ENCODE data around the gene KCNMB2.
"Not testable (repeated sequence)": the region's sequence is repeated elsewhere in the genome, so short reads cannot be mapped to it uniquely, and the experiment has no call there.

The KCNMB2 gene

GRCh38 chr3:178536211-178537079 is at the start of gene KCNMB2:
Gene KCNMB2, plus strand, starts transcription at chr3:178536436.
- no peak for DNase-seq

- no peak for DNase-seq
Measured at GRCh38 chr3:178486903-178487302, 49.3 kb upstream of the KCNMB2 start.

- DNase-seq = no peak
Measured at GRCh38 chr3:178487752-178488151, 48.5 kb upstream of the KCNMB2 start.

GRCh38 chr3:178491751-178492150 is 44.5 kb upstream of the KCNMB2 start:
- DNase-seq = no peak

GRCh38 chr3:178492491-178492890 is 43.7 kb upstream of the KCNMB2 start:
- DNase-seq = no peak

- DNase-seq = no peak
Measured at GRCh38 chr3:178494386-178494785, 41.9 kb upstream of the KCNMB2 start.

GRCh38 chr3:178496911-178497310 is 39.3 kb upstream of the KCNMB2 start:
- DNase-seq = no peak

GRCh38 chr3:178498871-178499270 is 37.4 kb upstream of the KCNMB2 start:
- no peak for DNase-seq

GRCh38 chr3:178500631-178501030 is 35.6 kb upstream of the KCNMB2 start:
- no peak for DNase-seq

- no peak for DNase-seq
Measured at GRCh38 chr3:178504128-178504527, 32.1 kb upstream of the KCNMB2 start.

GRCh38 chr3:178505832-178506231 is 30.4 kb upstream of the KCNMB2 start:
- DNase-seq = no peak

GRCh38 chr3:178507507-178508442 is 28.5 kb upstream of the KCNMB2 start:
- no peak for DNase-seq

- no peak for DNase-seq
Measured at GRCh38 chr3:178508443-178508825, 27.8 kb upstream of the KCNMB2 start.

- no peak for DNase-seq
Measured at GRCh38 chr3:178510496-178510895, 25.7 kb upstream of the KCNMB2 start.

- DNase-seq = no peak
Measured at GRCh38 chr3:178512647-178513046, 23.6 kb upstream of the KCNMB2 start.

- DNase-seq = no peak
Measured at GRCh38 chr3:178513546-178514380, 22.5 kb upstream of the KCNMB2 start.

- no peak for DNase-seq
Measured at GRCh38 chr3:178514401-178514800, 21.8 kb upstream of the KCNMB2 start.

- DNase-seq = not testable (repeated sequence)
Measured at GRCh38 chr3:178515076-178515744, 21.0 kb upstream of the KCNMB2 start.

GRCh38 chr3:178517665-178518334 is 18.4 kb upstream of the KCNMB2 start:
- DNase-seq = no peak

- DNase-seq = no peak
Measured at GRCh38 chr3:178518660-178519396, 17.4 kb upstream of the KCNMB2 start.

GRCh38 chr3:178519701-178520100 is 16.5 kb upstream of the KCNMB2 start:
- DNase-seq = no peak

Measured in activated naive CD4-positive, alpha-beta T cell treated with Interleukin-2 at 50 U/mL for 16 hours (primary cell).